GM12874 (cell line): ENCODE measurements around the gene DEDD2.

Experiments
- TF ChIP-seq, protein P1 (sequence below): IDR thresholded peaks from 2 replicates; pipeline ENCODE4 v1.5.1; 2011; ENCODE audit warnings: low read depth, mild to moderate bottlenecking, control low read depth, low read length, moderate library complexity; ENCODE audit not compliant: insufficient read depth

Gene DEDD2

DNA sequence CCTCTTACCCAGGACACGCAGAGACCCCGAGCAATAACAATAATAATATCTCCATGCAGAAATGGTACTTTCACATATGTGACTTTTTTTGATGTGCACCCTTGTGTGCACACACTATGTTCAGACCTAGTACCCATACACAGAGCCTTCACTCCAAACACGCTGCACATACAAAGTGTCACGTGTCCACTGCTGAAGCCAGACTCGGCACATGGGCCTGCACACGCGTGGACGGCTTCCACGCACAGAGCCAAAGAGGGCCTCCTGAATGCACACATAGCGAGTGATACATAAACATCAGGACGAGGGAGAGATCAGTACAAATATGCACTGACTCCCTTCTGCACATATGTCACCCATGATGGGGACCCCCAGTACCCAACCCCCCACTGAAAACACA is 43.3 kb downstream of the DEDD2 start:
- TF ChIP-seq, protein P1, sequence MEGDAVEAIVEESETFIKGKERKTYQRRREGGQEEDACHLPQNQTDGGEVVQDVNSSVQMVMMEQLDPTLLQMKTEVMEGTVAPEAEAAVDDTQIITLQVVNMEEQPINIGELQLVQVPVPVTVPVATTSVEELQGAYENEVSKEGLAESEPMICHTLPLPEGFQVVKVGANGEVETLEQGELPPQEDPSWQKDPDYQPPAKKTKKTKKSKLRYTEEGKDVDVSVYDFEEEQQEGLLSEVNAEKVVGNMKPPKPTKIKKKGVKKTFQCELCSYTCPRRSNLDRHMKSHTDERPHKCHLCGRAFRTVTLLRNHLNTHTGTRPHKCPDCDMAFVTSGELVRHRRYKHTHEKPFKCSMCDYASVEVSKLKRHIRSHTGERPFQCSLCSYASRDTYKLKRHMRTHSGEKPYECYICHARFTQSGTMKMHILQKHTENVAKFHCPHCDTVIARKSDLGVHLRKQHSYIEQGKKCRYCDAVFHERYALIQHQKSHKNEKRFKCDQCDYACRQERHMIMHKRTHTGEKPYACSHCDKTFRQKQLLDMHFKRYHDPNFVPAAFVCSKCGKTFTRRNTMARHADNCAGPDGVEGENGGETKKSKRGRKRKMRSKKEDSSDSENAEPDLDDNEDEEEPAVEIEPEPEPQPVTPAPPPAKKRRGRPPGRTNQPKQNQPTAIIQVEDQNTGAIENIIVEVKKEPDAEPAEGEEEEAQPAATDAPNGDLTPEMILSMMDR: no peak

GRCh38 chr19:42173695-42174094 is 43.8 kb downstream of the DEDD2 start:
- TF ChIP-seq, protein P1: no peak

DNA sequence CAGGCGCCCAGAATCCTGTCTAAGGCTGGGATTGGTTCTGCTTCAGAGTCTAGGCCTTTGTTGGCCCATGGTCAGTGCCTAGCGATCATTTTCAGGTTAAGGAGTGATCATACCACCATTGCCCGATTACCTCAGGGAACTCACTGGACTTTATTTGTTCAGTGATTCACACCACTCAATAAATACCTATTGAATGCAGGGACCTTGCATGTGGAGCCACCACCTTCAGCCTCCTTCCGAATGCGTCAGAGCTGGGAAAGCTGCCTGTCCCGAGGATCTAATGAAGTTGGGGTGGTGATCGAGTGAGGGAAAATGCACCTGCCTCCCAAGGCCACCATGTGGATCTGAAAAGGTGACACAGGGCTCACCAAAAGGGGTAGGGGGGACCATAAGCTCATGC is 45.2 kb downstream of the DEDD2 start:
- TF ChIP-seq, protein P1: no peak

DNA sequence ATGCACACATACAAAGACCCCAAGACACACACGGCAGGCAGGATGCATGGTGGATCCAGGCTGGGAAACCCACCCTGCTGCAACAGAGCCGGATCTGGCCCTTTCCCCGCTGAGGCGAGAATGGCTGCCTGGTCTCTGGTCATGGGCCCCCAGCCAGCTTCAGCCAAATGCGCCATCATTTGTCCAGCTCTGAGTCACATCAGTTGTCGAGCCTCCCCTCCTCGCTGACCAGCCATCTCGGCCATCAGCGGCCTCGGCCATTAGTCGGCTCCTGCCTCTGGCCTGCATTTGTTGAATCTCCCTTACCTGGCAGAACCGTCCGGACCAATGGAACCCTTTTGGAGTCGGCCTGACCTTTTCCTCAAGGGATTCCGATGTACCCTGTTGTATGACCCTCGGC is 46.8 kb downstream of the DEDD2 start:
- TF ChIP-seq, protein P1: no peak

- TF ChIP-seq, protein P1: no peak
Observed at GRCh38 chr19:42169486-42170413, 47.7 kb downstream of the DEDD2 start.

DNA sequence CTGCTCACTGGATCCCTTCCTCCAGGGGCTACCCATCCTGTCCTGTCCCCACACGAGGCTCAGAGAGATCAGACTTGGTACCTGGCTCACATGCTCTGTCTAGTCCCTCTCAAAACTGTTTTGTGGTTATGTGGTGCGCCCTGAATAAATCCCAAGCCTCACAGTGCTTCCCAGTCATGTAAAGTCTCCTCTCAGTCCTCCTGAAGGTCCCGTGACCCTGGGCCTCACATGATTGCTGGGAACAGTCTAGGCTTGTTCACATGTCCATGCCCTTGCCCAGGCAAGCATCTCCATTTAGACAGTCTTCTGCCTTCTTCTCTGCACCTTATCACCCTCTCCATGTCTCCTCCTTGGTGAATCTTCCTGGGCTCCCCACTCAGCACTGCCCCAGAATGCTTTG is 49.3 kb downstream of the DEDD2 start:
- TF ChIP-seq, protein P1: no peak

DNA sequence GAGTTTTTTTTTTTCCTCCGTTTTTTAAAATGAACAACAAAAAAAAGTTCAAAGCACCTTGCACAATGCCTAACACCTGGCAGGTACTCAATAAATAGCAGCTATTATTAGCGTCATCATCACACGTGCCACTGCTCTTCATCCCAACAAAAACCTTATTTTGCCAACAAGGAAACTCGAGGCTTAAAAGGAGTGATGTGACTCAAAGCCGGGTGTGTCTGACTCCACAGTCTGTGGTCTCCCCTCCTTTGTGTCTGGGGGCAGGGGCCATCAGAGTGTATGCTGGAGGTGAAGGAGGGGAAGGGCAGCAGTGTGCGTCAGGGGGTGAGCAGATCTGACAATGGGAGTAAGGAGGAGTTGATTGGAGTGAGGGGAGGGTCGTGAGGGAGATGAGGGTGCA is 51.2 kb downstream of the DEDD2 start:
- TF ChIP-seq, protein P1: no peak
